ENCODE data around the gene HSD3B7. TPM values are rescaled to one million over a fixed set of nuclear protein-coding genes. Genes with fewer than 3 reads are reported as not detected.

HSD3B7 gene
- total RNA-seq, 1 experiment from 2014 or later: 5.5 TPM

GRCh38 chr16:30998852-30999761 is 14.1 kb downstream of the HSD3B7 start:
- DNase-seq: no peak
- Histone ChIP-seq H3K56ac (ENCODE audit: insufficient read length, low read depth, low read length) (no peak overlapping the region), H3K4me2 (ENCODE audit: insufficient read depth, insufficient read length, low read length) (no peak overlapping the region)

More at GRCh38 chr16:30998852-30999761, 14.1 kb downstream of the HSD3B7 start:
- Histone ChIP-seq H2BK20ac (ENCODE audit: low read depth, low read length, poor library complexity, severe bottlenecking) (no peak overlapping the region), H3K4me1 (ENCODE audit: insufficient read depth, low read length) (no peaks in the 10 kb centered on the region), H4K91ac (ENCODE audit: insufficient read length, low read depth, low read length) (no peak overlapping the region), H3K23me2 (ENCODE audit: insufficient read length, low read depth, low read length, poor library complexity, severe bottlenecking) (peaks cover 12% of the 10 kb centered on the region), H2AFZ (ENCODE audit: low read length) (no peak overlapping the region), H3K79me1 (ENCODE audit: insufficient read depth, low read depth, low read length, poor library complexity, severe bottlenecking) (no peaks in the 10 kb centered on the region), H2BK120ac (ENCODE audit: low read depth, low read length, poor library complexity, severe bottlenecking) (no peak overlapping the region), H3K27me3 (ENCODE audit: insufficient read depth, low read length) (no peaks in the 10 kb centered on the region), H3T11ph (ENCODE audit: low read length) (no peak overlapping the region), H4K20me1 (ENCODE audit: control insufficient read depth, insufficient read depth, insufficient read length) (no peaks in the 10 kb centered on the region), H3K4ac (ENCODE audit: low read depth, low read length) (no peak overlapping the region), H2AK5ac (ENCODE audit: insufficient read length, low read length) (no peak overlapping the region), H2BK5ac (ENCODE audit: insufficient read length, low read length) (no peak overlapping the region), H3K14ac (ENCODE audit: insufficient read depth, low read length) (no peak overlapping the region), H2BK12ac (ENCODE audit: insufficient read length, low read depth, low read length) (no peak overlapping the region), H3K27ac (ENCODE audit: insufficient read length, low read depth, low read length) (no peak overlapping the region), H3K9me3 (ENCODE audit: control insufficient read depth, low read depth, low read length) (no peaks in the 10 kb centered on the region), H3K18ac (ENCODE audit: insufficient read length, low read depth, low read length) (no peak overlapping the region), H3K23ac (ENCODE audit: insufficient read length, low read depth, low read length) (no peak overlapping the region), H3K9ac (ENCODE audit: extremely low read depth, insufficient read length, low read length) (no peak overlapping the region), H4K8ac (replicated peaks; ENCODE audit: insufficient read length, low read depth, low read length) (no peak overlapping the region), H4K5ac (ENCODE audit: insufficient read length, low read depth, low read length) (no peak overlapping the region), H3K79me2 (ENCODE audit: insufficient read depth, low read length) (no peaks in the 10 kb centered on the region; the same call in 1 of the 2 replicates), H2BK15ac (ENCODE audit: low read depth, low read length) (no peak overlapping the region)
- H3K36me3 Mint-ChIP-seq (ENCODE audit: insufficient read depth in 1 of 3, low read depth in 3 of 3): peaks cover 0 to 3% (median 2%) of the 10 kb centered on the region in 3 experiments; a peak in 2 of 7 replicates
- no peak overlapping the region for H3K27ac Mint-ChIP-seq
- WGBS (ENCODE audit: extremely low coverage, insufficient read length, low lambda C conversion rate): no CpG with 5 or more reads among the region's 6 CpGs
- no peak for TF ChIP-seq CTCF (conservative IDR thresholded peaks at IDR 0.05)
- H3K4me1 Mint-ChIP-seq: peaks cover 18 to 26% of the 10 kb centered on the region in 2 experiments
- peaks cover 10% of the 10 kb centered on the region; the same call in 1 of the 2 replicates for H3K27me3 Mint-ChIP-seq (ENCODE audit: low read depth)
- no peak overlapping the region for H3K4me3 Mint-ChIP-seq
- H3K9me3 Mint-ChIP-seq: no peaks in the 10 kb centered on the region
